Astrocyte (in vitro differentiated cells and primary cell): Measurements from ENCODE around the gene TYMS. TPM values are rescaled to one million over a fixed set of nuclear protein-coding genes. Genes with fewer than 3 reads are reported as not detected.
A peak's percentile ranks its signal among the peaks of the same experiment; 100 is the strongest.

Source experiments
- DNase-seq: peaks from one replicate; pipeline ENCODE4 v3.0.0-alpha.2; 2010; ENCODE audit warnings: low read depth
- FAIRE-seq: peaks from 2 replicates; lab custom pipeline; 2011; peaks lifted over from hg19 to GRCh38; lab: Jason Lieb, UNC
- H2AFZ ChIP-seq: 2 replicates; pipeline ENCODE4 v1.6.0; 2012; ENCODE audit warnings: low read depth, low read length, inconsistent platforms
- H3K27ac ChIP-seq: 2 replicates; pipeline ENCODE4 v1.5.1; 2011; ENCODE audit warnings: low read depth, low read length, inconsistent platforms
- H3K27me3 ChIP-seq: 2 replicates; pipeline ENCODE4 v1.6.0; 2011; ENCODE audit warnings: low read length, inconsistent platforms; ENCODE audit not compliant: insufficient read depth
- H3K36me3 ChIP-seq: 2 replicates; pipeline ENCODE4 v1.5.1; 2011; ENCODE audit warnings: low read length, inconsistent platforms; ENCODE audit not compliant: insufficient read depth
- H3K4me1 ChIP-seq: 2 replicates; pipeline ENCODE4 v1.5.1; 2011; ENCODE audit warnings: low read length, inconsistent platforms; ENCODE audit not compliant: insufficient read depth
- H3K4me2 ChIP-seq: 2 replicates; pipeline ENCODE4 v1.6.0; 2012; ENCODE audit warnings: low read length, inconsistent platforms
- H3K4me3 ChIP-seq: 2 replicates; pipeline ENCODE4 v1.5.1; 2011; ENCODE audit warnings: low read depth, mild to moderate bottlenecking, low read length, inconsistent platforms; ENCODE audit not compliant: insufficient read depth
- H3K79me2 ChIP-seq: 2 replicates; pipeline ENCODE4 v1.6.0; 2012; ENCODE audit warnings: mild to moderate bottlenecking, low read length, inconsistent platforms; ENCODE audit not compliant: insufficient read depth
- H3K9ac ChIP-seq: 2 replicates; pipeline ENCODE4 v1.6.0; 2012; ENCODE audit warnings: mild to moderate bottlenecking, low read length, inconsistent platforms
- H3K9me3 ChIP-seq: 2 replicates; pipeline ENCODE4 v1.5.1; 2012; ENCODE audit warnings: low read depth, mild to moderate bottlenecking, low read length, inconsistent platforms; ENCODE audit not compliant: insufficient read depth
- H4K20me1 ChIP-seq: 2 replicates; pipeline ENCODE4 v1.6.0; 2012; ENCODE audit warnings: low read length, inconsistent platforms; ENCODE audit not compliant: insufficient read depth
- H3K27ac Mint-ChIP-seq: one replicate; pipeline ENCODE4 v1.8.0; 2021; ENCODE audit warnings: mild to moderate bottlenecking, mixed read lengths; ENCODE audit not compliant: unreplicated experiment
- H3K27me3 Mint-ChIP-seq: one replicate; pipeline ENCODE4 v1.8.0; 2021; ENCODE audit warnings: low read depth, mixed read lengths; ENCODE audit not compliant: unreplicated experiment
- H3K36me3 Mint-ChIP-seq: one replicate; pipeline ENCODE4 v1.8.0; 2021; ENCODE audit warnings: low read depth, mixed read lengths; ENCODE audit not compliant: unreplicated experiment
- H3K4me1 Mint-ChIP-seq: one replicate; pipeline ENCODE4 v1.8.0; 2021; ENCODE audit warnings: low read depth, mixed read lengths; ENCODE audit not compliant: unreplicated experiment
- H3K4me3 Mint-ChIP-seq: one replicate; pipeline ENCODE4 v1.8.0; 2021; ENCODE audit warnings: mild to moderate bottlenecking, moderate library complexity, mixed read lengths; ENCODE audit not compliant: unreplicated experiment
- H3K9me3 Mint-ChIP-seq: one replicate; pipeline ENCODE4 v1.8.0; 2021; ENCODE audit warnings: mild to moderate bottlenecking, mixed read lengths; ENCODE audit not compliant: unreplicated experiment
- EZH2 ChIP-seq: IDR thresholded peaks from 2 replicates; pipeline ENCODE4 v1.6.1; 2012; ENCODE audit warnings: mild to moderate bottlenecking, low read length, inconsistent platforms; ENCODE audit not compliant: insufficient read depth
- total RNA-seq: library from RNA; stranded (reverse); gene quantifications from 2 replicates; pipeline ENCODE4 v1.2.1, GENCODE V29; 2021
- TF ChIP-seq, protein P1 (sequence below): IDR thresholded peaks from 2 replicates; pipeline ENCODE4 v1.5.1; 2011; ENCODE audit warnings: low read depth, mild to moderate bottlenecking, inconsistent platforms, low read length, moderate library complexity; ENCODE audit not compliant: insufficient read depth

TYMS gene
- total RNA-seq, 1 donor from 2014 or later = 38.7 TPM

DNA sequence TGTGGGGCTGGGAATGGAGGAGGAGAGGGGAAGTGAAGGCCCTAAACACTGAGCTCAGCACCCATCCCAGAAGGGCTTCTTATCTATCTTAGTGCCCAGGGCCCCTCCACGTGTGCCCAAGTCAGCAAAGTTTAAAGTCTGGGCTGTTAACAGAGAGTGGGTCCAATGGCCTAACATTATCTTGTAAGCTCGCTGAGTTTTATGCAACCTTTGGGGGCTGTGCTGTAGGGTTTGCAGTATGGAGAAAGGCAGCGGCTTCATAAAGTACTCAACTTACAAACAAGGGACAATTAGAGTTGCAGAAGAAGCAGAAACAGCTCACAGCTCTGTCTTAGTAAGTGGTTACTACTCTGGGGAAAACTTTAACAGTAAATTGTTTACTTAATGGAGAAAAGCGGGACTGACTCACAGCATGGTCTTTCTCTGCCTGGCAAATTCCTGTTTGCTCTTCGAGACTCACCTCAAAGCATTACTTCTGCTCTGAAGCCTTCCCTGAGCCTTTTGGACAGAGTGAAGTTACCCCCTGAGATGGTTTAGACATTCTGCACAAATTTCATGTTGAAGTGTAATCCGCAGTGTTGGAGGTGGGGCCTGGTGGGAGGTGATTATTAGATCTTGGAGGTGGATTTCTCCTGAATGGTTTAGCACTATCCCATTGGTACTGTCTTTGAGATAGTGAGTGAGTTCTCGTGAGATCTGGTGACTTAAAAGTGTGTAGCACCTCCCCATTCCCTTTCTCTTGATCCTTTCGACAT is 45.9 kb downstream of the TYMS start:
- TF ChIP-seq, protein P1, sequence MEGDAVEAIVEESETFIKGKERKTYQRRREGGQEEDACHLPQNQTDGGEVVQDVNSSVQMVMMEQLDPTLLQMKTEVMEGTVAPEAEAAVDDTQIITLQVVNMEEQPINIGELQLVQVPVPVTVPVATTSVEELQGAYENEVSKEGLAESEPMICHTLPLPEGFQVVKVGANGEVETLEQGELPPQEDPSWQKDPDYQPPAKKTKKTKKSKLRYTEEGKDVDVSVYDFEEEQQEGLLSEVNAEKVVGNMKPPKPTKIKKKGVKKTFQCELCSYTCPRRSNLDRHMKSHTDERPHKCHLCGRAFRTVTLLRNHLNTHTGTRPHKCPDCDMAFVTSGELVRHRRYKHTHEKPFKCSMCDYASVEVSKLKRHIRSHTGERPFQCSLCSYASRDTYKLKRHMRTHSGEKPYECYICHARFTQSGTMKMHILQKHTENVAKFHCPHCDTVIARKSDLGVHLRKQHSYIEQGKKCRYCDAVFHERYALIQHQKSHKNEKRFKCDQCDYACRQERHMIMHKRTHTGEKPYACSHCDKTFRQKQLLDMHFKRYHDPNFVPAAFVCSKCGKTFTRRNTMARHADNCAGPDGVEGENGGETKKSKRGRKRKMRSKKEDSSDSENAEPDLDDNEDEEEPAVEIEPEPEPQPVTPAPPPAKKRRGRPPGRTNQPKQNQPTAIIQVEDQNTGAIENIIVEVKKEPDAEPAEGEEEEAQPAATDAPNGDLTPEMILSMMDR = no peak
- no peak for TF ChIP-seq EZH2
- FAIRE-seq = no peak
- no peaks in the 10 kb centered on the region for H3K27me3 Mint-ChIP-seq
- Histone ChIP-seq H2AFZ (no peak overlapping the region), H3K27me3 (no peaks in the 10 kb centered on the region), H3K9ac (peak overlapping the region; percentile 82), H4K20me1 (peaks cover 3% of the 10 kb centered on the region), H3K36me3 (peaks cover 7% of the 10 kb centered on the region), H3K79me2 (peaks cover 7% of the 10 kb centered on the region), H3K4me1 (peaks cover 27% of the 10 kb centered on the region), H3K9me3 (no peaks in the 10 kb centered on the region), H3K27ac (peak overlapping the region; percentile 93), H3K4me3 (peak overlapping the region; percentile 23), H3K4me2 (peak overlapping the region; percentile 84)
- H3K36me3 Mint-ChIP-seq = peaks cover 5% of the 10 kb centered on the region
- H3K9me3 Mint-ChIP-seq = no peaks in the 10 kb centered on the region
- no peak overlapping the region for H3K4me3 Mint-ChIP-seq
- peak; percentile 83 for DNase-seq
- H3K27ac Mint-ChIP-seq = peak overlapping the region; percentile 73
- H3K4me1 Mint-ChIP-seq = peaks cover 16% of the 10 kb centered on the region

DNA sequence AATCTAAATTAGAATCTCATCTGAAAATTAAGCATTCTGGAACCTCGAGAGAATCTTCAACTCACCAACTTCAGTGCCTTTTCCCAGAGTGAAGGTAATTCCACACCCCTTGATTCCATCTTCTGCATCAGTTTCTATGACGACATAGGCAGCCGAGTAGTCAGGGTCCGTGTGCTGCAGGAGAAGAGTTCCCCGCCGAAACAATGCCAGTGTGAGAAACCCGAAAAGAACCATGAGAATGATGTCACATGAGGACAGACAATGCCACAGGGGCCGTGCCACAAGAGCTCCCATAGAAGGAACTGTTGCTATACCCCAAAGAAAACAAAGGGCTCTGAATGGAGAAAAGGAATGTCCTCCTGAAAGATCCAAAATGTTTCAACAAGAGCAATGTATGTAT is 49.0 kb downstream of the TYMS start:
- H3K9ac ChIP-seq = no peak overlapping the region
- Mint-ChIP-seq H3K4me3 (no peak overlapping the region), H3K36me3 (peaks cover 13% of the 10 kb centered on the region), H3K27ac (no peak overlapping the region), H3K27me3 (no peaks in the 10 kb centered on the region), H3K9me3 (no peaks in the 10 kb centered on the region), H3K4me1 (peaks cover 13% of the 10 kb centered on the region)
- no peaks in the 10 kb centered on the region for H3K27me3 ChIP-seq
- peaks cover 36% of the 10 kb centered on the region for H3K79me2 ChIP-seq
- no peak overlapping the region for H3K4me3 ChIP-seq
- H3K36me3 ChIP-seq = peaks cover 12% of the 10 kb centered on the region
- H2AFZ ChIP-seq = no peak overlapping the region
- no peak overlapping the region for H3K27ac ChIP-seq
- peaks cover 23% of the 10 kb centered on the region for H3K4me1 ChIP-seq
- FAIRE-seq = no peak
- peaks cover 26% of the 10 kb centered on the region for H4K20me1 ChIP-seq
- no peak overlapping the region for H3K4me2 ChIP-seq
- TF ChIP-seq, protein P1 = no peak
- no peak for TF ChIP-seq EZH2
- no peak for DNase-seq
- H3K9me3 ChIP-seq = no peaks in the 10 kb centered on the region

DNA sequence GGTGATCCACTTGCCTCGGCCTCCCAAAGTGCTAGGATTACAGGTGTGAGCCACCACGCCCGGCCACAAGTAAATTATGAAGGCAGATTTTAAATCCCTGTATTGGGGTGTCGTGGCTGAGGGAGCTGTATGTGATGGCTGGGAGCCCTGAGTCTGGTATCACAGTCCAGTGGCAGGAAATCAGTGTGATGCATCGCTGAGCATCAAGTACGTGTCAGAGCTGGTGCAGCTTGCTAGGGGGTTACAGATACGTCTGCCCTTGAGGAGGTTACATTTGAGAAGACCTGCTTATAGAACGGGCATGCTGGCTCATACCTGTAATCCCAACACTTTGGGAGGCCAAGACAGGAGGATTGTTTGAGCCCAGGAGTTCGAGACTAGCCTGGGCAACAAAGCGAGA is 50.6 kb downstream of the TYMS start:
- H3K36me3 Mint-ChIP-seq = peaks cover 13% of the 10 kb centered on the region
- peaks cover 25% of the 10 kb centered on the region for H4K20me1 ChIP-seq
- FAIRE-seq (no peak), DNase-seq (no peak)
- no peaks in the 10 kb centered on the region for H3K9me3 Mint-ChIP-seq
- H3K4me3 Mint-ChIP-seq = no peak overlapping the region
- H3K9ac ChIP-seq = no peak overlapping the region
- H3K4me3 ChIP-seq = no peak overlapping the region
- TF ChIP-seq, protein P1 = no peak
- TF ChIP-seq EZH2 = no peak
- no peak overlapping the region for H3K27ac ChIP-seq
- no peak overlapping the region for H3K27ac Mint-ChIP-seq
- peaks cover 19% of the 10 kb centered on the region for H3K4me1 ChIP-seq
- peaks cover 9% of the 10 kb centered on the region for H3K4me1 Mint-ChIP-seq
- H3K9me3 ChIP-seq = no peaks in the 10 kb centered on the region
- H3K27me3 Mint-ChIP-seq = no peaks in the 10 kb centered on the region
- peaks cover 38% of the 10 kb centered on the region for H3K79me2 ChIP-seq
- no peaks in the 10 kb centered on the region for H3K27me3 ChIP-seq
- H2AFZ ChIP-seq = no peak overlapping the region
- peaks cover 12% of the 10 kb centered on the region for H3K36me3 ChIP-seq
- H3K4me2 ChIP-seq = no peak overlapping the region
